Measurements from ENCODE around the gene TBC1D22A.
A peak's percentile ranks its signal among the peaks of the same experiment; 100 is the strongest.

TBC1D22A gene

GRCh38 chr22:46936378-46936903, 174.0 kb downstream of the TBC1D22A start:
- DNase-seq = no peak

GRCh38 chr22:46937185-46937584, 174.7 kb downstream of the TBC1D22A start:
- DNase-seq = no peak

GRCh38 chr22:46937939-46938338, 175.5 kb downstream of the TBC1D22A start:
- no peak for DNase-seq

GRCh38 chr22:46941968-46942798, 179.7 kb downstream of the TBC1D22A start:
- DNase-seq = no peak

GRCh38 chr22:46942799-46943785, 180.6 kb downstream of the TBC1D22A start:
- DNase-seq = peak; percentile 3

- no peak for DNase-seq
Observed at GRCh38 chr22:46945481-46945880, 183.0 kb downstream of the TBC1D22A start.

GRCh38 chr22:46946383-46946962, 184.0 kb downstream of the TBC1D22A start:
- no peak for DNase-seq

- no peak for DNase-seq
Observed at GRCh38 chr22:46947516-46948257, 185.2 kb downstream of the TBC1D22A start.

- no peak for DNase-seq
Observed at GRCh38 chr22:46948411-46949144, 186.1 kb downstream of the TBC1D22A start.

GRCh38 chr22:46951350-46951749, 188.9 kb downstream of the TBC1D22A start:
- DNase-seq = no peak

- no peak for DNase-seq
Observed at GRCh38 chr22:46951973-46952372, 189.5 kb downstream of the TBC1D22A start.

GRCh38 chr22:46953968-46954765, 191.7 kb downstream of the TBC1D22A start:
- no peak for DNase-seq

GRCh38 chr22:46954781-46955180, 192.3 kb downstream of the TBC1D22A start:
- DNase-seq = no peak

GRCh38 chr22:46956498-46957215, 194.2 kb downstream of the TBC1D22A start:
- no peak for DNase-seq

GRCh38 chr22:46957521-46957920, 195.1 kb downstream of the TBC1D22A start:
- DNase-seq = no peak

- no peak for DNase-seq
Observed at GRCh38 chr22:46958191-46958590, 195.7 kb downstream of the TBC1D22A start.

- DNase-seq = no peak
Observed at GRCh38 chr22:46958658-46959057, 196.2 kb downstream of the TBC1D22A start.

GRCh38 chr22:46959369-46959768, 196.9 kb downstream of the TBC1D22A start:
- no peak for DNase-seq

- DNase-seq = no peak
Observed at GRCh38 chr22:46961591-46962295, 199.3 kb downstream of the TBC1D22A start.
